ENCODE results near the gene ADCY2. TPM values are rescaled to one million over a fixed set of nuclear protein-coding genes. Genes with fewer than 3 reads are reported as not detected.

ADCY2 gene
- total and polyA plus RNA-seq, 2 experiments from 2014 or later, result 2.2 to 4.7 TPM

- H3K4me3 ChIP-seq, result no peak overlapping the region
Measured at GRCh38 chr5:7824995-7825394, 429.1 kb downstream of the ADCY2 start.

DNA sequence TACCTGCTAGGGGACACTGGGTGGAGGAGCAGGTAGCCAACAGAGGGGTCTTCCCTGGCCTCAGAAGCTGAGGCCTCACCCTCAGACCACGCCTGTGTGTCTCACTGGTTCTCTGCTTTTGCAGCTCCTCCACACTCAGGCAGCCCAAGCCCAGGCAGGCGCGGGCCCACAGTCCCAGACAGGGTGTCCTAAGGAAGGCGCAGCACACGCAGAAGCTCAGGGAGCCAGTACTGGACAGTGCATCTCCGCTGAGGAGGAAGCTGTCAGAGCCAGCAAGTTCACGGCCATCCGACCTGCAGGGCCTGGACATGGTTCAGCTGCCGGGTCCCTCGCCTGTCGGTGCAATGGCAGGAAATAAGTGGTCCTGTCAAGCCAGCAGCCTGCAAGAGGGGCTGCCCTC lies 429.7 kb downstream of the ADCY2 start:
- H3K27ac ChIP-seq, result no peak overlapping the region
- no peaks in the 10 kb centered on the region for H3K4me1 ChIP-seq (ENCODE audit: low read depth)
- no peaks in the 10 kb centered on the region for H3K36me3 ChIP-seq
- TF ChIP-seq, protein P1, sequence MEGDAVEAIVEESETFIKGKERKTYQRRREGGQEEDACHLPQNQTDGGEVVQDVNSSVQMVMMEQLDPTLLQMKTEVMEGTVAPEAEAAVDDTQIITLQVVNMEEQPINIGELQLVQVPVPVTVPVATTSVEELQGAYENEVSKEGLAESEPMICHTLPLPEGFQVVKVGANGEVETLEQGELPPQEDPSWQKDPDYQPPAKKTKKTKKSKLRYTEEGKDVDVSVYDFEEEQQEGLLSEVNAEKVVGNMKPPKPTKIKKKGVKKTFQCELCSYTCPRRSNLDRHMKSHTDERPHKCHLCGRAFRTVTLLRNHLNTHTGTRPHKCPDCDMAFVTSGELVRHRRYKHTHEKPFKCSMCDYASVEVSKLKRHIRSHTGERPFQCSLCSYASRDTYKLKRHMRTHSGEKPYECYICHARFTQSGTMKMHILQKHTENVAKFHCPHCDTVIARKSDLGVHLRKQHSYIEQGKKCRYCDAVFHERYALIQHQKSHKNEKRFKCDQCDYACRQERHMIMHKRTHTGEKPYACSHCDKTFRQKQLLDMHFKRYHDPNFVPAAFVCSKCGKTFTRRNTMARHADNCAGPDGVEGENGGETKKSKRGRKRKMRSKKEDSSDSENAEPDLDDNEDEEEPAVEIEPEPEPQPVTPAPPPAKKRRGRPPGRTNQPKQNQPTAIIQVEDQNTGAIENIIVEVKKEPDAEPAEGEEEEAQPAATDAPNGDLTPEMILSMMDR (IDR thresholded peaks at IDR 0.05; ENCODE audit: low read depth, low read length), result no peak
- no peak overlapping the region for H3K4me3 ChIP-seq
- no peaks in the 10 kb centered on the region for H3K9me3 ChIP-seq (ENCODE audit: low read depth)
- no peak for DNase-seq (ENCODE audit: low read depth in 1 of 2, low spot score in 1 of 2)
- H3K27me3 ChIP-seq, result no peaks in the 10 kb centered on the region

More at GRCh38 chr5:7824995-7825394, 429.1 kb downstream of the ADCY2 start:
- H3K27me3 ChIP-seq, result no peaks in the 10 kb centered on the region
- no peaks in the 10 kb centered on the region for H3K4me1 ChIP-seq (ENCODE audit: low read depth)
- DNase-seq (ENCODE audit: low read depth in 1 of 2, low spot score in 1 of 2), result no peak
- no peak overlapping the region for H3K27ac ChIP-seq
- no peaks in the 10 kb centered on the region for H3K36me3 ChIP-seq
- TF ChIP-seq, protein P1 (IDR thresholded peaks at IDR 0.05; ENCODE audit: low read depth, low read length), result no peak
- no peaks in the 10 kb centered on the region for H3K9me3 ChIP-seq (ENCODE audit: low read depth)

GRCh38 chr5:7827610-7828009 lies 431.7 kb downstream of the ADCY2 start:
- Histone ChIP-seq H3K36me3 (no peaks in the 10 kb centered on the region), H3K27ac (no peak overlapping the region), H3K27me3 (no peaks in the 10 kb centered on the region), H3K4me3 (no peak overlapping the region), H3K4me1 (ENCODE audit: low read depth) (no peaks in the 10 kb centered on the region), H3K9me3 (ENCODE audit: low read depth) (no peaks in the 10 kb centered on the region)
- no peak for DNase-seq (ENCODE audit: low read depth in 1 of 2, low spot score in 1 of 2)
- TF ChIP-seq, protein P1 (IDR thresholded peaks at IDR 0.05; ENCODE audit: low read depth, low read length), result peak; percentile 6

- Histone ChIP-seq H3K36me3 (no peaks in the 10 kb centered on the region), H3K9me3 (ENCODE audit: low read depth) (no peaks in the 10 kb centered on the region), H3K27ac (no peak overlapping the region), H3K4me1 (ENCODE audit: low read depth) (no peaks in the 10 kb centered on the region), H3K4me3 (no peak overlapping the region), H3K27me3 (no peaks in the 10 kb centered on the region)
- TF ChIP-seq, protein P1 (IDR thresholded peaks at IDR 0.05; ENCODE audit: low read depth, low read length), result no peak
- DNase-seq (ENCODE audit: low read depth in 1 of 2, low spot score in 1 of 2), result no peak
Measured at GRCh38 chr5:7828269-7828668, 432.3 kb downstream of the ADCY2 start.

DNA sequence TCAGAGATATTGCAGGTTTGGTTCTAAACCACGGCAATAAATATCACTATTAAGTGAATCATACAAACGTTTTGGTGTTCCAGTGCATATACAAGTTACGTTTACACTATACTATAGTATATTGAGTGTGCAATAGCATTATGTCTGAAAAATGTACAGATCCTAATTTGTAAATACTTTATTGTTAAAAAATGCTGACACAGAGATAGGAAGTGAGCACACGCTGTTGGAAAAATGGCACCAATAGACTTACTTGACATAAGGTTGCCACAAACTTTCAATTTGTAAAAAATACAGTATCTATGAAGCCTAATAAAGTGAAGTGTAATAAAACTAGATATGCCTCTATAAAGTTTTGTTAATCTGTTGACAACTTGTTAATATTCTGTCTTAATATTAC lies 439.0 kb downstream of the ADCY2 start:
- no peak overlapping the region for H3K27ac ChIP-seq
- no peaks in the 10 kb centered on the region for H3K9me3 ChIP-seq (ENCODE audit: low read depth)
- no peak for DNase-seq (ENCODE audit: low read depth in 1 of 2, low spot score in 1 of 2)
- H3K36me3 ChIP-seq, result no peaks in the 10 kb centered on the region
- no peaks in the 10 kb centered on the region for H3K4me1 ChIP-seq (ENCODE audit: low read depth)
- TF ChIP-seq, protein P1 (IDR thresholded peaks at IDR 0.05; ENCODE audit: low read depth, low read length), result no peak
- H3K4me3 ChIP-seq, result no peak overlapping the region
- H3K27me3 ChIP-seq, result no peaks in the 10 kb centered on the region

GRCh38 chr5:7837403-7837802 lies 441.5 kb downstream of the ADCY2 start:
- no peak overlapping the region for H3K4me3 ChIP-seq
- DNase-seq (ENCODE audit: low read depth in 1 of 2, low spot score in 1 of 2), result no peak
- H3K9me3 ChIP-seq (ENCODE audit: low read depth), result no peaks in the 10 kb centered on the region
- no peaks in the 10 kb centered on the region for H3K4me1 ChIP-seq (ENCODE audit: low read depth)
- TF ChIP-seq, protein P1 (IDR thresholded peaks at IDR 0.05; ENCODE audit: low read depth, low read length), result no peak
- H3K27me3 ChIP-seq, result no peaks in the 10 kb centered on the region
- no peaks in the 10 kb centered on the region for H3K36me3 ChIP-seq
- no peak overlapping the region for H3K27ac ChIP-seq

Data from cardiac muscle cell (in vitro differentiated cells and primary cell).